HUES64 (cell line): ENCODE data around the gene ACAD8.
"Not testable (repeated sequence)": the region's sequence is repeated elsewhere in the genome, so short reads cannot be mapped to it uniquely, and the experiment has no call there.

Experiments used
- H3K27ac ChIP-seq: 2 replicates; pipeline ENCODE4 v1.7.0; 2013; ENCODE audit warnings: low read depth, low read length, inconsistent platforms
- H3K27me3 ChIP-seq: 2 replicates; pipeline ENCODE4 v1.6.1; 2013; ENCODE audit warnings: mild to moderate bottlenecking, low read length; ENCODE audit not compliant: insufficient read depth
- H3K36me3 ChIP-seq: 2 replicates; pipeline ENCODE4 v1.6.1; 2013; ENCODE audit warnings: mild to moderate bottlenecking, low read length; ENCODE audit not compliant: insufficient read depth
- H3K4me1 ChIP-seq: 2 replicates; pipeline ENCODE4 v1.6.1; 2013; ENCODE audit warnings: mild to moderate bottlenecking, low read length, moderate library complexity; ENCODE audit not compliant: insufficient read depth
- H3K4me3 ChIP-seq: 2 replicates; pipeline ENCODE4 v1.5.1; 2013; ENCODE audit warnings: mild to moderate bottlenecking, low read length, moderate library complexity
- H3K9ac ChIP-seq: 2 replicates; pipeline ENCODE4 v1.6.1; 2013; ENCODE audit warnings: mild to moderate bottlenecking, low read depth, low read length
- H3K9me3 ChIP-seq: 2 replicates; pipeline ENCODE4 v1.6.1; 2013; ENCODE audit warnings: low read depth, low read length; ENCODE audit not compliant: insufficient read depth
- WGBS: fragments of 150-250, 120-280 bp; methylation state at CpG from one replicate; pipeline ENCODE4 v1.1.7; 2013; ENCODE audit warnings: missing lambda C conversion rate; 5-methylcytosine and 5-hydroxymethylcytosine counted together

ACAD8 gene

GRCh38 chr11:134281635-134282034 is 28.3 kb downstream of the ACAD8 start:
- 83% methylated on average over 10 of the region's 17 CpGs for WGBS
- peaks cover 22% of the 10 kb centered on the region; the same call in 1 of the 2 replicates for H3K27me3 ChIP-seq

DNA sequence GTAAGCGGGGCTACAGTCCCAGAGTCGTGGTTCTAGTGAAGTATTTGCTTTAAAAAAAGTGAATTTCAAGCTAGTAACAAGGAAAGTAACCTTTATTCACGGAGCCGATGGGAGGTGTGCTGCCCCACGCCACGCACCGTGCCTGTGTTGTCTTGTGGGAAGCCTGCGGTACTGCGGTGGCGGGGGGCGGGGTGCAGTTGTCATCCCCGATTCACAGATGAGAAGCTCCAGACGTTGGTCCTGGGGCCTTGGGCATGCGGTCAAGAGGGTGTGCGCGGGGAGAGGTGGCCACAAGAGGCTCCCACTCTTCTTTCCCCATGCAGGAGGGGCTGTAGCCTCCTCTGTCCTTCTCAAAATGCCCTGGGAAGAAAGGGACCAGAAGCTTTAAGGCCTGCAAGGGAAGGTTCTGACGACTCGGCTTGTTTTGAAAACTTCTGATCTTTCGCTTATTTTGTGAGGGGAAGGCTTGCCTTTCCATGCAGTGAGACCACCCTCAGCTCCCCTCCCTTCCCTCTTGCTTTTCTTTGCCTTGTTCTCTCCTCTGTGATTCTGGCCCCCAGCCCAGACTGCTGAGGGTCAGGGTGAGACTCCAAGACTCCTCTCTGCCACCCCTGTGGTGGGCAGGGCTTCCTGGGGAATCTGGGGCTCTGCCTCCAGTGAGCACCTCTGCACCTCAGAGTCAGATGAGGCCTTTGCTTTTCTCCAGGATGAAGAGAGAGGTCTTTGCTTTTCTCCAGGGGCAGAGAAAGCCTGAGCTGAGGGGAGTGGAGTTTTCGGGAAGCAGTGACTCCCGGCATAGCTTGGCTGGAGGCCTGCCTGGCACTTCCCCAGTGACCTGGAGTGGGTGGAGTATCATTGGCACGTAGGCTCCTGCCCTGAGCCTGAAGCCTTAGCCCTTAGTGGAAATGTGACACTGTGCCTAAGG is 29.0 kb downstream of the ACAD8 start:
- peaks cover 15% of the 10 kb centered on the region; the same call in 1 of the 2 replicates for H3K27me3 ChIP-seq
- H3K27ac ChIP-seq: no peak overlapping the region
- H3K9ac ChIP-seq: no peak overlapping the region
- no peak overlapping the region for H3K4me3 ChIP-seq
- H3K4me1 ChIP-seq: no peaks in the 10 kb centered on the region
- WGBS: 91% methylated on average over 22 of the region's 22 CpGs
- H3K9me3 ChIP-seq: no peaks in the 10 kb centered on the region
- H3K36me3 ChIP-seq: peaks cover 20% of the 10 kb centered on the region

More at GRCh38 chr11:134281635-134282034, 28.3 kb downstream of the ACAD8 start:
- H3K4me3 ChIP-seq, H3K9ac ChIP-seq, H3K4me1 ChIP-seq, H3K9me3 ChIP-seq, H3K27ac ChIP-seq: not testable (repeated sequence)
- peaks cover 20% of the 10 kb centered on the region for H3K36me3 ChIP-seq

- H3K9ac ChIP-seq: no peak overlapping the region
- no peaks in the 10 kb centered on the region for H3K9me3 ChIP-seq
- no peak overlapping the region for H3K4me3 ChIP-seq
- peaks cover 17% of the 10 kb centered on the region for H3K36me3 ChIP-seq
- no peak overlapping the region for H3K27ac ChIP-seq
- H3K4me1 ChIP-seq: 0 out of 2 replicates have a peak, but pooled peaks cover 4% of the 10 kb centered on the region
- 92% methylated on average over 16 of the region's 16 CpGs for WGBS
- H3K27me3 ChIP-seq: peaks cover 2% of the 10 kb centered on the region; the same call in 1 of the 2 replicates
These were observed 30.3 kb downstream of the ACAD8 start for GRCh38 chr11:134283461-134284230.

DNA sequence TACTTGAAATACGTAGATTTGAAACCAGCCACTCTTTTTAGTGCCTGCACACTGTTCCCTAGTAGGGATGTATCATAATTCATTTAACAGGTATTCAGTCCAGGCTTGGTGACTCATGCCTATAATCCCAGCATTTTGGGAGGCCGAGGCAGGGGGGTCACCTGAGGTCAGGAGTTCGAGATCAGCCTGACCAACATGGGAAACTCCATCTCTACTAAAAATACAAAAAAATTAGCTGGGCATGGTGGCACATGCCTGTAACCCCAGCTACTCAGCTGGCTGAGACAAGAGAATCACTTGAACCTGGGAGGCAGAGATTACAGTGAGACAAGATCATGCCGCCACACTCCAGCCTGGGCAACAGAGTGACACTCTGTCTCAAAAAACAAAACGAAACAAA is 31.0 kb downstream of the ACAD8 start:
- H3K36me3 ChIP-seq: peaks cover 13% of the 10 kb centered on the region
- not testable (repeated sequence) for H3K27ac ChIP-seq, H3K27me3 ChIP-seq, H3K4me1 ChIP-seq, H3K4me3 ChIP-seq, H3K9me3 ChIP-seq, H3K9ac ChIP-seq
- WGBS: 96% methylated on average over 5 of the region's 5 CpGs

- H3K36me3 ChIP-seq: peaks cover 13% of the 10 kb centered on the region
- no peak overlapping the region for H3K4me3 ChIP-seq
- no peaks in the 10 kb centered on the region for H3K27me3 ChIP-seq
- H3K27ac ChIP-seq: no peak overlapping the region
- no peak overlapping the region for H3K9ac ChIP-seq
- H3K4me1 ChIP-seq: peaks cover 8% of the 10 kb centered on the region; the same call in 1 of the 2 replicates
- 94% methylated on average over 12 of the region's 12 CpGs for WGBS
- no peaks in the 10 kb centered on the region for H3K9me3 ChIP-seq
These were observed 34.2 kb downstream of the ACAD8 start for GRCh38 chr11:134287561-134287960.

DNA sequence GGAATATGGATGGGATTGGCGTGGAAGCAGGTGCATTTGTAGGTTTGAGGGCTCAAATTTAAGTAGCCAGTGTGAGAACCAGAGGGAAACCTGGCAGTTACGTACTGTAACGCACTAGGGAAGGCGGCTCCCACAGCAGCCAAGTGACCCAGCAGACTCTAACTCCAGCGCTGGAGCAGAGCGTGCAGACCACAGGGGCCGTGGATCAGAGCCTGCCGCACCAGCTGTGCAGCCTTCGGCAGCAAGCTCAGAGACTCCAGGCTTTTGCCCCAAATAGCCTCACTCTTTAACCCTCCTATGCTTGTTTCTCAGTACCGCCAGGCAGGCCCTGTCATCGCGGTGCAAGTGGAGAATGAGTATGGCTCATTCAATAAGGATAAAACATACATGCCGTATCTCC is 35.1 kb downstream of the ACAD8 start:
- Histone ChIP-seq H3K4me1 (peaks cover 8% of the 10 kb centered on the region; the same call in 1 of the 2 replicates), H3K27ac (no peak overlapping the region), H3K9me3 (no peaks in the 10 kb centered on the region), H3K9ac (no peak overlapping the region), H3K4me3 (no peak overlapping the region), H3K36me3 (peaks cover 13% of the 10 kb centered on the region), H3K27me3 (no peaks in the 10 kb centered on the region)
- 95% methylated on average over 13 of the region's 13 CpGs for WGBS

DNA sequence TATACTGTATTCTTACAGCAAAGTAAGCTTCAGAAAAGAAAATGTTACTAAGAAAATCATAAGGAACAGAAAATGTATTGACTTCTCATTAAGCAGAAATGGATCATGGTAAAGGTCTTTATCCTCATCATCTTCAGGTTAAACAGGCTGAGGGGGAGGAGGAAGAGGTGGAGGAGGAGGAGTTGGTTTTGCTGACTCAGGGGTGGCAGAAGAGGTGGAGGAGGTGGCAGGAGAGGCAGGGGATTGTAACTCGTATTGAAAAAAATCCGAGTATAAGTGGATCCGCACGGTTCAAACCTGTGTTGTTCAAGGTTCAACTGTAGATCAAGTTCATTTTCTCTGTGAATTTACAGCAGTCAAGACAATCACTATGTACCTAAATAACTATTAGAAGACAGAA is 35.8 kb downstream of the ACAD8 start:
- Histone ChIP-seq H3K36me3 (peaks cover 7% of the 10 kb centered on the region), H3K4me3 (no peak overlapping the region), H3K9ac (no peak overlapping the region), H3K9me3 (no peaks in the 10 kb centered on the region), H3K27ac (no peak overlapping the region), H3K27me3 (no peaks in the 10 kb centered on the region), H3K4me1 (peaks cover 8% of the 10 kb centered on the region; the same call in 1 of the 2 replicates)
- 85% methylated on average over 4 of the region's 4 CpGs for WGBS

GRCh38 chr11:134289789-134290188 is 36.4 kb downstream of the ACAD8 start:
- H3K9ac ChIP-seq: no peak overlapping the region
- WGBS: 76% methylated on average over 12 of the region's 12 CpGs
- H3K36me3 ChIP-seq: peaks cover 6% of the 10 kb centered on the region
- no peak overlapping the region for H3K27ac ChIP-seq
- no peaks in the 10 kb centered on the region for H3K27me3 ChIP-seq
- peaks cover 8% of the 10 kb centered on the region; the same call in 1 of the 2 replicates for H3K4me1 ChIP-seq
- H3K4me3 ChIP-seq: no peak overlapping the region
- H3K9me3 ChIP-seq: no peaks in the 10 kb centered on the region

DNA sequence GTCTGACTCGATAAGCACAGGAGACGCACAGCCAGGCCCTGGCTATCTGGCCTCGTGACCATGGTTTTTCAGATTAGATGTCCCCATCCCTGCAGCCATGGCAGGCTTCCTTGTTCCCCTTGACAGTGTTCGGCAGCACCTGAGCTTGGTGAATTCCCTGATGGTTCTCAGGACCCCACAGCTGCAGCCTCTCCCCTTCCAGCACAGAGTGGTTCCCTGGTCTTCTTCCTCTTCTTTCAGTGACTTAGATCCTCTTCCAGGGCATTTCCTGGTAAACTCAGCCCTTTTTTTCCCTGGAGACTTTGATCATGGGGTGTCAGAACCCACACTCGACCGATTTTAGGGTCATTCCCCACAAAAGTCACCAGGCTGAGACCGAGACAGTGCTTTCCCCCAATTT is 37.3 kb downstream of the ACAD8 start:
- Histone ChIP-seq H3K36me3 (no peaks in the 10 kb centered on the region; the same call in 1 of the 2 replicates), H3K9ac (no peak overlapping the region), H3K4me1 (peaks cover 8% of the 10 kb centered on the region; the same call in 1 of the 2 replicates), H3K9me3 (no peaks in the 10 kb centered on the region), H3K4me3 (no peak overlapping the region), H3K27me3 (no peaks in the 10 kb centered on the region), H3K27ac (no peak overlapping the region)
- 96% methylated on average over 7 of the region's 7 CpGs for WGBS

- no peaks in the 10 kb centered on the region for H3K27me3 ChIP-seq
- no peak overlapping the region for H3K27ac ChIP-seq
- H3K9ac ChIP-seq: no peak overlapping the region
- H3K4me3 ChIP-seq: no peak overlapping the region
- H3K36me3 ChIP-seq: no peaks in the 10 kb centered on the region; the same call in 1 of the 2 replicates
- no peaks in the 10 kb centered on the region for H3K9me3 ChIP-seq
- H3K4me1 ChIP-seq: peaks cover 8% of the 10 kb centered on the region; the same call in 1 of the 2 replicates
- WGBS: 91% methylated on average over 6 of the region's 6 CpGs
These were observed 37.8 kb downstream of the ACAD8 start for GRCh38 chr11:134291196-134291595.

DNA sequence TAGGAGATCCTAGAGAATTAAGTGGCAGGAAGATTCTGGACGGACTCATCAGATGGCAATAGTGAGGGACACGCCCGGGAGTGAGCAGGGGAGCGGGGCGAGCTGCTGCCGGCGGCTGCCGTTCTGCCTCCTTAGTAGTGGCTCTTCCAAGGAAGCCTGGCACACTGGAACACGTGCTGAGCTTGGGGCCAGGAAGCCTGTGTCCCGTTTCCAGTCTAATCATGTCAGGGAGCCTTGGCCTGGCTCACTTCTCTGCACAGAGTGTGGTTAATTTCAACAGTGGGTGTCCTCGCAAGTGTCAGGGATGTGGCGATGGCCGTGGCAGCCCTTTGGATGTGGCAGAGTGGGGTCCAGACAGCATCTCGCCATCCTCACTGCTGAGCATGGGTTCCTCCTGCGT is 39.3 kb downstream of the ACAD8 start:
- H3K4me3 ChIP-seq: no peak overlapping the region
- WGBS: 89% methylated on average over 15 of the region's 15 CpGs
- H3K27me3 ChIP-seq: no peaks in the 10 kb centered on the region
- no peaks in the 10 kb centered on the region for H3K9me3 ChIP-seq
- H3K36me3 ChIP-seq: no peaks in the 10 kb centered on the region; the same call in 1 of the 2 replicates
- H3K27ac ChIP-seq: no peak overlapping the region
- H3K4me1 ChIP-seq: peaks cover 7% of the 10 kb centered on the region; the same call in 1 of the 2 replicates
- H3K9ac ChIP-seq: no peak overlapping the region
